ENCODE results near the gene LNP1.

LNP1 gene

DNA sequence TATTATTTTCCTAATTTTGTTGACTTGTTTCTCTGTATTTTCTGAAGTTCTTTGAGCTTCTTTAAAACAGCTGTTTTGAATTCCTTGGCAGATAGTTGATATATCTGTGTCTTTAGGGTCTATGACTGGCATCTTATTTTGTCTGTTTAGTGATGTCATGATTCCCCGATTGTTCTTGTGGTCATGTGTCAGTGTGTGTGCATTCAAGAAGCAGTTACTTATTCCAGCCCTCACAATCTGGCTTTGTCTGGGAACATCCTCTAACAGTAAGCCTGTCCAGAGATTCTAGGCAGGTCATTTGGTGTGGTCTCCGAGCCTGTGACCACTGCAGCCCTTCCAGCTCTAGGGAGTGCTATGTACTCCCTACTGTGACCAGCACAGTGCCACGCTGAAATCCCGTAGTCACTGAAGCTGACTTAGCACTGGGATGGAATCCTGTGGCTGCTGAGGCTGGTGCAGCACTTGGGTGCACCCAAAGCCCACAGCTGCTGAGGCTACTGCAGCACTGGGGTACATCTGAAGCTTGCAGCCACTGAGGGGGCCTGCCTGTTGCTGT is 6.7 kb downstream of the LNP1 start:
- peaks cover 4% of the 10 kb centered on the region; the same call in 1 of the 2 replicates for H3K36me3 ChIP-seq (ENCODE audit: insufficient read depth, low read length)
- peaks cover 2% of the 10 kb centered on the region; the same call in 1 of the 2 replicates for H3K9me3 ChIP-seq (ENCODE audit: control insufficient read depth, insufficient read depth, low read length)
- H3K4me1 ChIP-seq (ENCODE audit: insufficient read depth, low read length), result peaks cover 6% of the 10 kb centered on the region; the same call in 1 of the 2 replicates
- no peak overlapping the region for H3K9ac ChIP-seq (ENCODE audit: low read depth, low read length)

DNA sequence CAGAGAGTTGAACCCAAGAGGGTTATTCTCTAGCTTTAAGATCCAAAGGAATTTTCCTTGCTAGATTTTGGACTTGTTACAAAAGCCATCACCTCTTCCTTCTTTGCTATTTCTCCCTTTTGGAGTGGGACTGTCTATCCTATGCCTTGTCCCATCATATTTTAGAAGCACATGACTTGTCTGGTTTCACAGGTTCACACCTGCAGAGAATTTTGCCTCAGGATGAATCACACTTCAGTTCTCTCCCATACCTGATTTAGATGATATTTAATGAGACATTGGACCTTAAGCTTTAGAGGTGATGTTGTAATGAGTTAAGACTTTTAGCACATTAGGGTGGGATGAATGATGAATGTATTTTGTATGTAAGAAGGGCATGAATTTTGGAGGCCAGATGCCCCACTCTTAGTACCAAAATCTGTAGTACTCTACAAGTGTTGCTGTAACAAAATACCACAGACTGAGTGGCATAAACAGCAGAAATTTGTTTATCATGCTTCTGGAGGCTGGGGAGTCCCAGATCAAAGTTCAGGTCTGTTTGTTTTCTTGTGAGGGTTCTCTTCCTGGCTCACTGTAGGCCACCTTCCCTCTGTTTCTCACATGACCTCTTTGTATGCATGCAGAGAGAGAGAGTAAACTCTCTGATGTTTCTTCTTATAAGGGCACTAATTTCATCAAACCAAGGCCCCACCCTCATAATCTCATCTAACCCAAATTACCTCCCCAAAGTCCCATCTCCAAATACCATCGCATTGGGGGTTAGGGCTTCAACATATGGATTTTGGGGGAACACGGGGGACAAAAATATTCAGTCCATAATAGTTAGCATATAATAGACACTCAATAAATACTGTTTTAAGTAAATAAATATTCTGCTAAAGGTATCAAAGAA is 10.0 kb downstream of the LNP1 start:
- Histone ChIP-seq H3K36me3 (ENCODE audit: insufficient read depth, low read length) (peaks cover 4% of the 10 kb centered on the region; the same call in 1 of the 2 replicates), H3K4me1 (ENCODE audit: insufficient read depth, low read length) (peaks cover 16% of the 10 kb centered on the region; the same call in 1 of the 2 replicates), H3K9me3 (ENCODE audit: control insufficient read depth, insufficient read depth, low read length) (peaks cover 5% of the 10 kb centered on the region; the same call in 1 of the 2 replicates), H3K9ac (ENCODE audit: low read depth, low read length) (no peak overlapping the region)

DNA sequence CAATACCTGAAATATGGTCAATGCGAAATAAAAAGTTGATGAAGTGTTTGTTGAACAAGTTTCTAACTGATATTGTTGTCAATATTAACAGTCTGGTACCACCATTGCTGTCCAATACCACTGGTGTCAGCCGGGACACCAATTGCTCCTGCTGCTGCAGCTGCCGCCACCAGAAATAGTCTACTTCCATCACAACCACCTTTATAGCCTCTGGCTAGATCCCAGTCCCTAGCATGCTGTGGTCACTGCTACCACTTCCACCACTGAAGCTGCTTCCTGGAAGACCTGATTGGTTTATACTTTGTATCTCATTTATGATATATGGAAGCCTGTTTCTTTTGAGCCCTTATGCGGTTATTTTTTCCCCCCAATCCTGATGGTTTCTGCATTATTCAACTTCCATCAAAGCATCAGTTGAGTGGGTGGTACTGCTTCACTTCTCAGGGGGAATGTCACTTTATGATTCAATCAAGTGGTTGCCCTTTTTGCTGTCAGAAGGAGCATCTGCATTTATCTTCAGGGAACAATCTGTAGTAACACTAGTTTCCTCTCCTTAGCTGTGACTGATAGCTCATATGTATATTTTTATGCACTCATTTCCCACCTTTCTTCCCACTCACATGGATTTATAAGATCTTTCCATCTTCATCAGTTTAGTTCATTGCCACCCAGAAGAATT is 11.7 kb downstream of the LNP1 start:
- Histone ChIP-seq H3K9me3 (ENCODE audit: control insufficient read depth, insufficient read depth, low read length) (peaks cover 5% of the 10 kb centered on the region; the same call in 1 of the 2 replicates), H3K4me1 (ENCODE audit: insufficient read depth, low read length) (peaks cover 16% of the 10 kb centered on the region; the same call in 1 of the 2 replicates), H3K9ac (ENCODE audit: low read depth, low read length) (no peak overlapping the region), H3K36me3 (ENCODE audit: insufficient read depth, low read length) (peaks cover 4% of the 10 kb centered on the region; the same call in 1 of the 2 replicates)

DNA sequence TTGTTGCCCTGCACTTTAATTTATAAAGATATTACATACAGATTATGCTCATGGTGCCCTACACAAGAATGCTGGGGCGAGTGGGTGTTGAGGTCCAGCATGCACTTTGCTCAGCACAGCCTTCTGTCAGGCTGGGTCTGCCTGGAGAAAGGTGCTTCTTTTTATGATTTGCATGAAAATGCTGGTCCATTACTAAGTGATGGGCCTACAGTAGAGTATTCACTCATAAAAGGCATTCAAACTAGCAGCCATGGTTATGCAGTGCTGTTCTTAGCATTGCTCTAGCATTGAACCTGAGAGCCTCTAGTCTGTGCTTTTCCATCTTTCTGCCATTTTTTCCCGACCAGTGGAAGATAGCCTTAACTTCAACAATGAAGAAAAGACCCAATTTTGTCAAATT is 12.3 kb downstream of the LNP1 start:
- Histone ChIP-seq H3K36me3 (ENCODE audit: insufficient read depth, low read length) (peaks cover 4% of the 10 kb centered on the region; the same call in 1 of the 2 replicates), H3K9me3 (ENCODE audit: control insufficient read depth, insufficient read depth, low read length) (peaks cover 5% of the 10 kb centered on the region; the same call in 1 of the 2 replicates), H3K4me1 (ENCODE audit: insufficient read depth, low read length) (peaks cover 16% of the 10 kb centered on the region; the same call in 1 of the 2 replicates), H3K9ac (ENCODE audit: low read depth, low read length) (no peak overlapping the region)

DNA sequence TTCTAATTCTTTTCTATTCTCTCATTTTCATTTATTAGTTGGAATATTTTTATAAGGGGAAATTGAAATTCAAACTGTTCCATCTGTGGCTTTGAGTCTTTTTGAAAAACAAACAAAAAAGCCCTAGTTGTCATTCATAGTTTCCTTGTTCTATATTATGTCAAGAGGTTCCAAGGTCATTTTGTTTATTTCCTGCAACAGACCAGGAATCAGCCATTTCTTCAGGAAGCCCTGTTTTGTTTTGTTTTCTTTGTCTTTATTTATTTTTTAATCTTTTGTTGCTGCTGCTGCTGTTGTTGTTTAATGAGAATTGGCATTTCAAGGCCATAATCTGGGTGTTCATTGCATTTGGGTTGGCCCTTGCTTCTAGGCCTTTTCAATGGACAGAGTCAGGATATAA is 14.8 kb downstream of the LNP1 start:
- no peak overlapping the region for H3K9ac ChIP-seq (ENCODE audit: low read depth, low read length)
- peaks cover 2% of the 10 kb centered on the region for H3K36me3 ChIP-seq (ENCODE audit: insufficient read depth, low read length)
- H3K4me1 ChIP-seq (ENCODE audit: insufficient read depth, low read length), result peaks cover 16% of the 10 kb centered on the region; the same call in 1 of the 2 replicates
- peaks cover 2% of the 10 kb centered on the region; the same call in 1 of the 2 replicates for H3K9me3 ChIP-seq (ENCODE audit: control insufficient read depth, insufficient read depth, low read length)

DNA sequence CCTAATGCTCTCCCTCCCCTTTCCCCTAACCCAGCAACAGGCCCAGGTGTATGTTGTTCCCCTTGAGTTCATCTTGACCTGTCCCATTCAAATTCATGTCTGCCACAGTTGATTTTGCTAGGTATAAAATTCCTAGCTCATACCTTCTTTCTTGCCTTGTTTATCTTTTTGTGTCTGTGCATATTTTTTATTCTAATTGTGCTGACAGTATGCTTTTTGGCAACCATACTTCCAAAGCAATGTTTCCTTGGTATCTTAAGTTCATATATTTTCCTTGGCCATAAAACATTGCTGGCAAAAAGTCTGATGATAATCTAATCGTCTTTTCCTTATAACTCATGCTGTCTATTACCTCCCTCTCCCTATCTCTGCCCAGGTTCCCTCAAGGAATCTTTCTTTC is 15.5 kb downstream of the LNP1 start:
- Histone ChIP-seq H3K9ac (ENCODE audit: low read depth, low read length) (no peak overlapping the region), H3K4me1 (ENCODE audit: insufficient read depth, low read length) (peaks cover 16% of the 10 kb centered on the region; the same call in 1 of the 2 replicates), H3K36me3 (ENCODE audit: insufficient read depth, low read length) (no peaks in the 10 kb centered on the region; the same call in 1 of the 2 replicates), H3K9me3 (ENCODE audit: control insufficient read depth, insufficient read depth, low read length) (0 out of 2 replicates have a peak, but pooled peaks cover 2% of the 10 kb centered on the region)

DNA sequence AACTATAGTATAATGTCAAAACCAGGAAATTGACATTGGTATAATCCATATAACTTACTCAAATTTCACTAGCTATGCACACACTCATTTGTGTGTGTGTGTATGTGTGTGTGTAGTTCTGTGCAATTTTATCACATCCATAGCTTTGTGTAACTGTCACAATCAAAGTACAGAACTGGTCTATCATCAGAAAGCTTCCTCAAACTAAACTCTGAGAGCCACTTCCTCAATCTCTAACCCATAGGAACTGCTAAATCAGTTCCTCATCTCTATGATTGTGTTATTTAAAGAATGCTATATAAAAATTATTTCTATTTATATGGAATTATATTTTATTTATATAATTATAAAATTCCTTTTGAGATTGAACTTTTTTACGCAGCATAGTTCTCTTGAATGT is 18.1 kb downstream of the LNP1 start:
- 0 out of 2 replicates have a peak, but pooled peaks cover 2% of the 10 kb centered on the region for H3K9me3 ChIP-seq (ENCODE audit: control insufficient read depth, insufficient read depth, low read length)
- no peaks in the 10 kb centered on the region; the same call in 1 of the 2 replicates for H3K36me3 ChIP-seq (ENCODE audit: insufficient read depth, low read length)
- H3K4me1 ChIP-seq (ENCODE audit: insufficient read depth, low read length), result peaks cover 11% of the 10 kb centered on the region; the same call in 1 of the 2 replicates
- no peak overlapping the region for H3K9ac ChIP-seq (ENCODE audit: low read depth, low read length)

DNA sequence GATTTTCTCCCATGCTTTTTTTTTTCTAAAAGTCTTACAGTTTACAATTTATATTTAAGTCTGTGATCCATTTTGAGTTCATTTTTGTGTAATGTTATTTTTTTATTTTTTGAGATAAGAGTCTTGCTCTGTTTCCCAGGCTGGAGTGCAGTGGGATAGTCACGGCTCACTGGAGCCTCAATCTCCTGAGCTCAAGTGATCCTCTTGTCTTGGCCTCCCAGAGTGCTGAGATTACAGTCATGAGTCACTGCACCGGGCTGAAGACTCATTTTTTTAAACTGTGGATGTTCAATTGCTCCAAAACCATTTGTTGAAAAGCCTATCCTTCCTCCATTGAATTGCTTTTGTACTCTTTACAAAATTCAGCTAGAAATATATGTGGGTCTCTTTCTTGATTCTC is 19.5 kb downstream of the LNP1 start:
- no peak overlapping the region for H3K9ac ChIP-seq (ENCODE audit: low read depth, low read length)
- H3K4me1 ChIP-seq (ENCODE audit: insufficient read depth, low read length), result no peaks in the 10 kb centered on the region
- H3K36me3 ChIP-seq (ENCODE audit: insufficient read depth, low read length), result no peaks in the 10 kb centered on the region; the same call in 1 of the 2 replicates
- no peaks in the 10 kb centered on the region for H3K9me3 ChIP-seq (ENCODE audit: control insufficient read depth, insufficient read depth, low read length)

DNA sequence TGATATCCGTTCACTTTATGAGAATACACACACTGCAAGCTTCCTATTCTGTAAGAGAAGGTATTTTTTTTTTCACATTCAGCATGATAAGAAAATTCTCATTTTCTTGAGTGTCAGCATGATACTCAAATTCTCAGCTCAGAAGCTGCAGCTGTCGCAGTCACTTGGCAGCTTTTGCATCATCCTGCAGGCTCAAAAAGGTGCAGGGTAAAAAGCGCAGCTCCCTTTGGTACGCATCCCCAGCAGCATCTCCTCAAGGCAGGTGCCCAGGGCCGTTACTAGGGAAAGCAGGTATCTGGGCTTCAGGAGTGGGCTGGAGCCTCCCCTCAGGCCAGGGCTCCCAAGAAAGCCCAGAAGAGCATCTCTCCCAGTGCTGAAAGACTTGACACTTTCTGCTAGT is 22.3 kb downstream of the LNP1 start:
- H3K36me3 ChIP-seq (ENCODE audit: insufficient read depth, low read length), result no peaks in the 10 kb centered on the region; the same call in 1 of the 2 replicates
- H3K9me3 ChIP-seq (ENCODE audit: control insufficient read depth, insufficient read depth, low read length), result no peaks in the 10 kb centered on the region
- H3K4me1 ChIP-seq (ENCODE audit: insufficient read depth, low read length), result no peaks in the 10 kb centered on the region
- H3K9ac ChIP-seq (ENCODE audit: low read depth, low read length), result no peak overlapping the region

DNA sequence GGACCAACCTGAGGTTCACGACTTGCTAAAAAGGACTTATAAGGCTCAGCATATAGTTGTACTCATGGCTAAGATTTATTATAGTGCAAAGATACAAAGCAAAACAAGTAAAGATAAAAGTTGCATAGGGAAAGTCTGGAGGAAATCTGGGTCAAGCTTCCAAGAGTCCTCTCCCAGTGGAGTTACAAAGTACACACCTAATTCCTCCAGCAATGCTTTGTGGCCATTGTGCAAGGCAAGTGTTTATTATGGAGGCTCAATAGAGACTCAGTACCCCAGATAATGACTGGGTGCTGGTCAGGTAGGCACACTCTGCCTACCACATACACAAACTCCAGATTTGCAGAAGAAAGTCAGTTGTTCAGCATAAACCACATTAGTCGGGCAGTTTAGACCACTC is 22.9 kb downstream of the LNP1 start:
- no peaks in the 10 kb centered on the region for H3K36me3 ChIP-seq (ENCODE audit: insufficient read depth, low read length)
- no peaks in the 10 kb centered on the region for H3K4me1 ChIP-seq (ENCODE audit: insufficient read depth, low read length)
- no peaks in the 10 kb centered on the region for H3K9me3 ChIP-seq (ENCODE audit: control insufficient read depth, insufficient read depth, low read length)
- no peak overlapping the region for H3K9ac ChIP-seq (ENCODE audit: low read depth, low read length)

DNA sequence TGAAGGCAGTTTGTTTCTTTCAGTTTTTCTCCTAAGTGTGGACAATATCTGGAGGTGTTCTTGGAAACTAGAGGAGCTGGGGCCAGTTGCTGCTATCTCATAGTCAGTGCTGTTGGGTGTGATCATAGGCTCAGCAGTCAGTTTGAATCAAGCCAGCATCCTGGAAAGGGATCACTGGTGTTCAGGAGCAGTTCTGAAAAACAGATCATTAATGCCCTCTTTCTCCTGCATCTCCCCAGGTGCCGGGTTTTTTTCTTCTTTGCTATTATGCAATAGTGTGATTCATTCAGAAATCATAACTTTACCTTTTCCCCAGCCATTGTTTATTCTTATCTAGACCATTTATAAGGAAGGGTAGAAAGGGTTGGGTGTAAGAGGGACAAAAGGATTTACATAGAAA is 24.0 kb downstream of the LNP1 start:
- no peaks in the 10 kb centered on the region for H3K36me3 ChIP-seq (ENCODE audit: insufficient read depth, low read length)
- no peak overlapping the region for H3K9ac ChIP-seq (ENCODE audit: low read depth, low read length)
- H3K9me3 ChIP-seq (ENCODE audit: control insufficient read depth, insufficient read depth, low read length), result no peaks in the 10 kb centered on the region
- no peaks in the 10 kb centered on the region for H3K4me1 ChIP-seq (ENCODE audit: insufficient read depth, low read length)

DNA sequence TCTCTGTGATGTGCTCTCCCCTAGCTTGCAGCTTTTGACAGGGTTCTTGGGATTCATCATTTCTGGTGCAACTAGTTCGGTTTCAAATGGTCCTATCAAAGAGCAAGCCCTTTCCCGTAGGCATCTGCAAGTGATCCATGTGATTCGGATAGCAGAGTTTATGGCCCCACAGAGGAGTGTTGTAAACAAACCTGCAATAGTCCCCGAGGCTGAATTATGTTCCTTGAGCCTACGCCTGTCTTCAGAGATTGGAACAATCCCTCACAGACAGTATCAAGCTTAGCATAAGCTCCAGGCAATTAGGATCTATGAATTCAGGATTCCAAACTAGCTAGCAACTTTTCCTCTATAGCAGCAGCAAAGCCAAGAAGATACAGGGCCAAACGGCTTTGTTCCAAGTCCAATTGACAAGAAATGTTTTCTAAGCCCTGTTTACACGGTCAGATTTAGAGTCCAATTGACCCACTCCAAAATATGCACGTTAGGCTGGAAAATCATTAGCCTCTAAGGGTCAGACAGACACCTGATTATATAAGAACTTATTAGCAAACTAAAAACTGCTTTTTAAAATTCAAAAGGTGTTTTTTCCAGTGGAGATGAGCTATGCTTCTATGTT is 24.8 kb downstream of the LNP1 start:
- H3K4me1 ChIP-seq (ENCODE audit: insufficient read depth, low read length), result no peaks in the 10 kb centered on the region
- H3K9me3 ChIP-seq (ENCODE audit: control insufficient read depth, insufficient read depth, low read length), result no peaks in the 10 kb centered on the region
- no peak overlapping the region for H3K9ac ChIP-seq (ENCODE audit: low read depth, low read length)
- no peaks in the 10 kb centered on the region for H3K36me3 ChIP-seq (ENCODE audit: insufficient read depth, low read length)

DNA sequence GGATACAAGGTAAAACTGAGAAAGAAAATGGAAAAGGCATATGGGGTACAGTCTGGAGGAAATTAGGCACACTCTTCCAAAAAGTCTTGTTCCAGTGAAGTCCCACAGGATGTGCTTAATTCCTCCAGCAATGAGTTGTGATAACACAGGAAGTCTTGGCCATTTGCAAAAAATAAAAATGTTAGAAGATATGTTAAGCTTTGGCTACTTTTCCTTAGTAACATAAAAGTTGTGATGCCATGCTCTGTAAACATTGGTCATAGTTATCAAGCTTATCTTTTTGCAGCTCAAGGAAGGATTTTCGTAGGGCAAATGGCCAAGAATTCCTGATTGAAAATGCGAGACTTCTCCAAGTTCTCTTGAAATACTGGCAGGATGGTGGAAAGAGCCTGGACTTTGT is 26.4 kb downstream of the LNP1 start:
- Histone ChIP-seq H3K9me3 (ENCODE audit: control insufficient read depth, insufficient read depth, low read length) (no peaks in the 10 kb centered on the region), H3K9ac (ENCODE audit: low read depth, low read length) (no peak overlapping the region)

DNA sequence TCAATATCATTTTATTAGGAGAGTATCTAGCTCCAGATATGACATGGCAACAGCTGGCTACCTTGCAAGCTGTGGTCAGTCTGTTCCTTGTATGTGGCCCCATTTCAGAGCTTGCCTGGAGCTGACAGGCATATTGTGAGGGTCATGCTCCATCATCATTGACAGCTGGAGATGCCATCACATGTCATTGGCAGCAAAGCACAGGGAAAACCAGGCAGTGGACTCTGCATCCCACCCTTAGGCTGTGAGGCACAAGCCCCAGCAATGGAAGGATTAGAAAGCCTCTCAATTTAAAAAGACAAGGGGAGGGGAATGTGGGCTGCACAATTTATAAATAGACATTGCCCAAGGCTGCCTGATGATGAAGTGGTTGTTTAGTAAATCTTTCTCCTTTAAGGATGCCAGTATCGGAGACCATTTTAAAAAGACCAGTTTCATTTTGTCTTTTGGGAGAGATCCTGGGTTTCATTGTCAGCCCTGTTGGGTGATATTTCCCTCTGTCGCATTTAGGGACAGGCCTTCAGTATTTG is 27.9 kb downstream of the LNP1 start:
- Histone ChIP-seq H3K4me1 (ENCODE audit: insufficient read depth, low read length) (no peaks in the 10 kb centered on the region), H3K9me3 (ENCODE audit: control insufficient read depth, insufficient read depth, low read length) (no peaks in the 10 kb centered on the region), H3K36me3 (ENCODE audit: insufficient read depth, low read length) (no peaks in the 10 kb centered on the region), H3K9ac (ENCODE audit: low read depth, low read length) (no peak overlapping the region)

More for the DNA sequence above, 26.4 kb downstream of the LNP1 start:
- Histone ChIP-seq H3K4me1 (ENCODE audit: insufficient read depth, low read length) (no peaks in the 10 kb centered on the region), H3K36me3 (ENCODE audit: insufficient read depth, low read length) (no peaks in the 10 kb centered on the region)

Measured in ES-I3 (cell line).